ENCODE data around the gene PALD1. TPM values are rescaled to one million over a fixed set of nuclear protein-coding genes. Genes with fewer than 3 reads are reported as not detected.

Gene PALD1
- total and polyA plus RNA-seq, 9 of the 15 experiments (the other 6 are each of a cell fraction or from before 2014, with no cell fraction given) = 0.03 to 0.29 (median 0.09) TPM; not detected in 2

DNA sequence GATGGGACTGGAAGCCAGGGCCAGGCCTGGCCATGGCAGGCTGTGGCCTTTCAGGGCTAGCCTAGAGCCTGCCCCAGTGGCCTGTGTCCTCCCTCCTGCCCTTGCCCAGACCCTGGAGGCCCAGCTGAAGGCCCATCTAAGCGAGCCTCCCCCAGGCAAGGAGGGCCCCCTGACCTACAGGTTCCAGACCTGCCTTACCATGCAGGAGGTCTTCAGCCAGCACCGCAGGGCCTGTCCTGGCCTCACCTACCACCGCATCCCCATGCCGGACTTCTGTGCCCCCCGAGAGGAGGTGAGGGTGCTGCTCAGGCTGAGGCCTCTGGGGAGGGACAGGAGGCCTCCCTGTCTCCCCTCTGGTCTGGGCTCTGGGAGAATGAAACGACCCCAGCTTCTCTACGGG, 60.9 kb downstream of the PALD1 start (continued):
- TF ChIP-seq NFRKB (IDR thresholded peaks at IDR 0.05; ENCODE audit: low read depth) = no peak
- TF ChIP-seq MEF2D (tag; conservative IDR thresholded peaks at IDR 0.05; ENCODE audit: low read depth) = no peak

DNA sequence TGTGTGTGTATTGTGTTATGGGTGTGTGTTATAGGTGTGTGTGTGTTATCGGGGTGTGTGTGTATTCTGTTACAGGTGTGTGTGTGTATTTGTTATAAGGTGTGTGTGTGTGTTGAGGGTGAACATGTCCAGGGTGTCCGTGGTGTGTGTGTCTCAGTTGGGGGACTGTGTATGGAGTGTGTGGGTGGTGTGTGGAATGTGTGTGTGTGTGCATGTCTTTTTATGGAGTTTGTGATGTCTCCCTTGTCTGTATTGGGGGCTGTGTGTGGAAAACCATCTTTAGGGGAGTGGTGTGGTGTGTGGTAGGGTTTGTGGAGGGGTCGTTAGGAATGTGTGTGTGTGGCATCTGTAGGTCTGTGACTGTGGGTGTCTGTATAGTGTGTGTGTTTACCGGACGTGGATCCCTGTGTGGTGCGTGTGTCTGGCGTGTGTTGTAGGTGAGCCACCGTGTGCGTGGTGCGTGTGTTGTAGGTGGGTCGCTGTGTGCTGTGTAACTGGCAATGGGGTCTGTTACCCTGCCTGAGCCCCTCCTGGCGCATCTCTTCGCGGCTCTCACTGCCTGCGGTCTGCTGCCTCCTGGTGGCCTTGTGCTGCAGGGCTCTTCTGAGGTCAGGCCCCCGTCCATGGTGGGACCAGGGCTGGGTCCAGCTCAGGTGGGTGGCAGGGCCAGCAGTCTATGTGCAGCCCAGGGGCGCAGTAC, 61.7 kb downstream of the PALD1 start:
- FAIRE-seq (peak; percentile 73), ATAC-seq (peak; percentile 84), DNase-seq (ENCODE audit: extremely low read depth in 1 of 4, low spot score in 3 of 4) (peak; percentile 65 to 83 (median 80))
- in situ Hi-C loops (cut with MboI) (no loop called here), intact Hi-C loops (cut with micrococcal nuclease) (loop anchor here (1.0 to 10.0 kb wide), 3 partner anchors 79 to 665 kb away; partner anchors contain the start of gene LRRC20)
- no peak overlapping the region for H3K9ac ChIP-seq (ENCODE audit: insufficient read depth in 1 of 2, low read depth in 2 of 2, low read length in 2 of 2)
- H3K4me2 ChIP-seq (ENCODE audit: insufficient read depth, low read length) = no peak overlapping the region
- WGBS (ENCODE audit: insufficient coverage, low coverage, missing lambda C conversion rate) = 10% methylated on average over 17 of the region's 17 CpGs
- no peaks in the 10 kb centered on the region for H3K36me3 ChIP-seq (ENCODE audit: control insufficient read depth, insufficient read depth, low read length)
- peaks cover 0 to 39% of the 10 kb centered on the region in 2 experiments; a peak in 3 of 5 replicates for H3K4me1 ChIP-seq (replicated peaks in 1 of 2; ENCODE audit: control insufficient read depth in 2 of 2, insufficient read depth in 2 of 2, low read length in 2 of 2)
- no peaks in the 10 kb centered on the region for H3K9me3 ChIP-seq (replicated peaks; ENCODE audit: control insufficient read depth, insufficient read depth, low read depth, low read length)
- no peak overlapping the region for H2AFZ ChIP-seq (ENCODE audit: low read depth, low read length)
- POLR2A ChIA-PET = no interaction called here
- no peak overlapping the region for H3K4me3 ChIP-seq
- H3K79me2 ChIP-seq (ENCODE audit: control insufficient read depth, insufficient read depth, low read length) = no peaks in the 10 kb centered on the region
- peaks cover 11% of the 10 kb centered on the region; the same call in 1 of the 2 replicates for H4K20me1 ChIP-seq (replicated peaks; ENCODE audit: control insufficient read depth, insufficient read depth, low read length)
- H3K9me1 ChIP-seq (ENCODE audit: control insufficient read depth, insufficient read depth, low read length) = no peaks in the 10 kb centered on the region
- H3K27ac ChIP-seq (ENCODE audit: extremely low read depth, low read depth, low read length) = no peak overlapping the region
- CTCF ChIA-PET (ENCODE audit: low intra/inter-chr PET ratio) = interaction anchor here (0.7 to 1.4 kb wide), 4 partner anchors 79 to 340 kb away, joined by 3 to 9 read pairs (median 6); no protein-coding TSS in a partner anchor
- H3K27me3 ChIP-seq (ENCODE audit: control insufficient read depth in 2 of 2, insufficient read depth in 2 of 2, low read length in 2 of 2) = peaks cover 10 to 48% of the 10 kb centered on the region in 2 experiments; a peak in 3 of 5 replicates
- BruUV-seq (replicated peaks) = no TSS peak
- TF ChIP-seq, protein P1, sequence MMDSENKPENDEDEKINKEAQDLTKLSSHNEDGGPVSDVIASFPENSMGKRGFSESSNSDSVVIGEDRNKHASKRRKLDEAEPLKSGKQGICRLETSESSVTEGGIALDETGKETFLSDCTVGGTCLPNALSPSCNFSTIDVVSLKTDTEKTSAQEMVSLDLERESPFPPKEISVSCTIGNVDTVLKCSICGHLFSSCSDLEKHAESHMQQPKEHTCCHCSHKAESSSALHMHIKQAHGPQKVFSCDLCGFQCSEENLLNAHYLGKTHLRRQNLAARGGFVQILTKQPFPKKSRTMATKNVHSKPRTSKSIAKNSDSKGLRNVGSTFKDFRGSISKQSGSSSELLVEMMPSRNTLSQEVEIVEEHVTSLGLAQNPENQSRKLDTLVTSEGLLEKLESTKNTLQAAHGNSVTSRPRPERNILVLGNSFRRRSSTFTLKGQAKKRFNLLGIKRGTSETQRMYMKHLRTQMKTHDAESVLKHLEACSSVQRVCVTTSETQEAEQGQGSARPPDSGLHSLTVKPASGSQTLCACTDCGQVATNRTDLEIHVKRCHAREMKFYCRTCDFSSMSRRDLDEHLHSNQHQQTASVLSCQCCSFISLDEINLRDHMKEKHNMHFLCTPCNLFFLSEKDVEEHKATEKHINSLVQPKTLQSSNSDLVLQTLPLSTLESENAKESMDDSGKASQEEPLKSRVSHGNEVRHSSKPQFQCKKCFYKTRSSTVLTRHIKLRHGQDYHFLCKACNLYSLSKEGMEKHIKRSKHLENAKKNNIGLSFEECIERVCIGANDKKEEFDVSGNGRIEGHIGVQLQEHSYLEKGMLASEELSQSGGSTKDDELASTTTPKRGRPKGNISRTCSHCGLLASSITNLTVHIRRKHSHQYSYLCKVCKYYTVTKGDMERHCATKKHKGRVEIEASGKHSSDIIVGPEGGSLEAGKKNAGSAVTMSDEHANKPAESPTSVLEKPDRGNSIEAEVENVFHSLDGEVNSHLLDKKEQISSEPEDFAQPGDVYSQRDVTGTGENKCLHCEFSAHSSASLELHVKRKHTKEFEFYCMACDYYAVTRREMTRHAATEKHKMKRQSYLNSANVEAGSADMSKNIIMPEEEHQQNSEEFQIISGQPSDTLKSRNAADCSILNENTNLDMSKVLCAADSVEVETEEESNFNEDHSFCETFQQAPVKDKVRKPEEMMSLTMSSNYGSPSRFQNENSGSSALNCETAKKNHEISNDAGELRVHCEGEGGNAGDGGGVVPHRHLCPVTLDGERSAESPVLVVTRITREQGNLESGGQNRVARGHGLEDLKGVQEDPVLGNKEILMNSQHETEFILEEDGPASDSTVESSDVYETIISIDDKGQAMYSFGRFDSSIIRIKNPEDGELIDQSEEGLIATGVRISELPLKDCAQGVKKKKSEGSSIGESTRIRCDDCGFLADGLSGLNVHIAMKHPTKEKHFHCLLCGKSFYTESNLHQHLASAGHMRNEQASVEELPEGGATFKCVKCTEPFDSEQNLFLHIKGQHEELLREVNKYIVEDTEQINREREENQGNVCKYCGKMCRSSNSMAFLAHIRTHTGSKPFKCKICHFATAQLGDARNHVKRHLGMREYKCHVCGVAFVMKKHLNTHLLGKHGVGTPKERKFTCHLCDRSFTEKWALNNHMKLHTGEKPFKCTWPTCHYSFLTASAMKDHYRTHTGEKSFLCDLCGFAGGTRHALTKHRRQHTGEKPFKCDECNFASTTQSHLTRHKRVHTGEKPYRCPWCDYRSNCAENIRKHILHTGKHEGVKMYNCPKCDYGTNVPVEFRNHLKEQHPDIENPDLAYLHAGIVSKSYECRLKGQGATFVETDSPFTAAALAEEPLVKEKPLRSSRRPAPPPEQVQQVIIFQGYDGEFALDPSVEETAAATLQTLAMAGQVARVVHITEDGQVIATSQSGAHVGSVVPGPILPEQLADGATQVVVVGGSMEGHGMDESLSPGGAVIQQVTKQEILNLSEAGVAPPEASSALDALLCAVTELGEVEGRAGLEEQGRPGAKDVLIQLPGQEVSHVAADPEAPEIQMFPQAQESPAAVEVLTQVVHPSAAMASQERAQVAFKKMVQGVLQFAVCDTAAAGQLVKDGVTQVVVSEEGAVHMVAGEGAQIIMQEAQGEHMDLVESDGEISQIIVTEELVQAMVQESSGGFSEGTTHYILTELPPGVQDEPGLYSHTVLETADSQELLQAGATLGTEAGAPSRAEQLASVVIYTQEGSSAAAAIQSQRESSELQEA (IDR thresholded peaks at IDR 0.05; ENCODE audit: low read depth) = no peak
- no peak for TF ChIP-seq POLR2G (IDR thresholded peaks at IDR 0.05; ENCODE audit: low read depth, low read length)
- TF ChIP-seq, protein P2, sequence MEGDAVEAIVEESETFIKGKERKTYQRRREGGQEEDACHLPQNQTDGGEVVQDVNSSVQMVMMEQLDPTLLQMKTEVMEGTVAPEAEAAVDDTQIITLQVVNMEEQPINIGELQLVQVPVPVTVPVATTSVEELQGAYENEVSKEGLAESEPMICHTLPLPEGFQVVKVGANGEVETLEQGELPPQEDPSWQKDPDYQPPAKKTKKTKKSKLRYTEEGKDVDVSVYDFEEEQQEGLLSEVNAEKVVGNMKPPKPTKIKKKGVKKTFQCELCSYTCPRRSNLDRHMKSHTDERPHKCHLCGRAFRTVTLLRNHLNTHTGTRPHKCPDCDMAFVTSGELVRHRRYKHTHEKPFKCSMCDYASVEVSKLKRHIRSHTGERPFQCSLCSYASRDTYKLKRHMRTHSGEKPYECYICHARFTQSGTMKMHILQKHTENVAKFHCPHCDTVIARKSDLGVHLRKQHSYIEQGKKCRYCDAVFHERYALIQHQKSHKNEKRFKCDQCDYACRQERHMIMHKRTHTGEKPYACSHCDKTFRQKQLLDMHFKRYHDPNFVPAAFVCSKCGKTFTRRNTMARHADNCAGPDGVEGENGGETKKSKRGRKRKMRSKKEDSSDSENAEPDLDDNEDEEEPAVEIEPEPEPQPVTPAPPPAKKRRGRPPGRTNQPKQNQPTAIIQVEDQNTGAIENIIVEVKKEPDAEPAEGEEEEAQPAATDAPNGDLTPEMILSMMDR (IDR thresholded peaks at IDR 0.05 in 2 of 3, conservative IDR thresholded peaks at IDR 0.05 in 1 of 3; ENCODE audit: insufficient read depth in 2 of 3, low read depth in 1 of 3, low read length in 3 of 3) = peak; percentile 88 to 95 (median 94)
- no peak for TF ChIP-seq MYC (IDR thresholded peaks at IDR 0.05; ENCODE audit: low read depth, low read length)
- no peak for TF ChIP-seq MYC (CRISPR knock-in tag; IDR thresholded peaks at IDR 0.05; ENCODE audit: borderline replicate concordance, low read depth)
- 0 out of 2 replicates have a peak, but pooled peaks have one; percentile 59 for TF ChIP-seq NR3C1 (CRISPR knock-in tag; IDR thresholded peaks at IDR 0.05)
- peak; percentile 87; the same call in 1 of the 2 replicates for TF ChIP-seq LARP7 (IDR thresholded peaks at IDR 0.05)
